GM23248 (cell line): ENCODE measurements around the gene SLC27A3.

Experiments used
- EZH2 ChIP-seq: fragments of 200-600 bp; sonication (generic); IDR thresholded peaks from 2 replicates; pipeline ENCODE4 v1.6.1; 2018; ENCODE audit warnings: antibody characterized with exemption, mild to moderate bottlenecking; ENCODE audit not compliant: insufficient read depth, poor library complexity, severe bottlenecking
- EZH2phosphoT487 ChIP-seq: fragments of 200-600 bp; sonication (generic); IDR thresholded peaks from 2 replicates; pipeline ENCODE4 v1.6.1; 2018; ENCODE audit warnings: antibody characterized with exemption, moderate library complexity, mild to moderate bottlenecking, low read depth; ENCODE audit not compliant: insufficient read depth

GRCh38 chr1:153745417-153745816 is 29.8 kb upstream of the SLC27A3 start:
- TF ChIP-seq EZH2, result no peak
- TF ChIP-seq EZH2phosphoT487, result no peak
